Left ventricle myocardium inferior (tissue), 1 donor: ENCODE data around the gene ADAM33. TPM values are rescaled to one million over a fixed set of nuclear protein-coding genes. Genes with fewer than 3 reads are reported as not detected.

ENCODE experiments used
- DNase-seq: peaks from one replicate; pipeline ENCODE4 v3.0.0-alpha.2; 2020
- H3K27ac ChIP-seq: fragments of 200-600 bp; replicated peaks from 2 replicates; pipeline ENCODE4 v1.8.0; 2021
- H3K27me3 ChIP-seq: fragments of 200-600 bp; 2 replicates; pipeline ENCODE4 v1.8.0; 2021; ENCODE audit warnings: low read depth
- H3K36me3 ChIP-seq: fragments of 200-600 bp; 2 replicates; pipeline ENCODE4 v1.8.0; 2021
- H3K4me1 ChIP-seq: fragments of 200-600 bp; 2 replicates; pipeline ENCODE4 v1.8.0; 2021
- H3K4me3 ChIP-seq: fragments of 200-600 bp; 2 replicates; pipeline ENCODE4 v1.8.0; 2021; ENCODE audit warnings: mild to moderate bottlenecking, moderate library complexity
- H3K9me3 ChIP-seq: fragments of 200-600 bp; replicated peaks from 2 replicates; pipeline ENCODE4 v1.8.0; 2021
- CTCF ChIP-seq: fragments of 200-600 bp; IDR thresholded peaks from 2 replicates; pipeline ENCODE4 v1.8.0; 2021; ENCODE audit warnings: antibody characterized with exemption, mild to moderate bottlenecking, borderline replicate concordance
- intact Hi-C: fragments of 100-400 bp; cut with micrococcal nuclease; formaldehyde crosslinking; loops from one replicate; pipeline ENCODE4 v1.11.0; 2022
- total RNA-seq: library from RNA; stranded (reverse); fragmentation: NEBNext Ultra II Directional; extraction: Animal tissue kit (Norgen Biotek cat#: 25700); gene quantifications from one replicate; pipeline ENCODE4 v1.2.1, GENCODE V29; 2021
- donor health status: DM: no; HTN: yes; CAD: no; lungs with severe emphysema.

The ADAM33 gene
- total RNA-seq, 1 donor from 2014 or later, result 10.8 TPM

- peaks cover 24% of the 10 kb centered on the region for H3K4me1 ChIP-seq
- H3K4me3 ChIP-seq, result no peak overlapping the region
- H3K9me3 ChIP-seq, result no peaks in the 10 kb centered on the region
- H3K27ac ChIP-seq, result no peak overlapping the region
- H3K27me3 ChIP-seq, result no peaks in the 10 kb centered on the region
- intact Hi-C loops, result no loop called here
- H3K36me3 ChIP-seq, result no peaks in the 10 kb centered on the region
- DNase-seq, result no peak
- TF ChIP-seq CTCF, result no peak
Observed at GRCh38 chr20:3706774-3707507, 25.1 kb upstream of the ADAM33 start.

- intact Hi-C loops, result no loop called here
- Histone ChIP-seq H3K27me3 (no peaks in the 10 kb centered on the region), H3K36me3 (no peaks in the 10 kb centered on the region), H3K27ac (no peak overlapping the region), H3K9me3 (no peaks in the 10 kb centered on the region), H3K4me1 (peaks cover 22% of the 10 kb centered on the region), H3K4me3 (no peak overlapping the region)
- no peak for TF ChIP-seq CTCF
- no peak for DNase-seq
Observed at GRCh38 chr20:3705970-3706739, 24.3 kb upstream of the ADAM33 start.

GRCh38 chr20:3705491-3705969, 23.7 kb upstream of the ADAM33 start:
- no peak for TF ChIP-seq CTCF
- Histone ChIP-seq H3K4me3 (no peak overlapping the region), H3K36me3 (no peaks in the 10 kb centered on the region), H3K27me3 (no peaks in the 10 kb centered on the region), H3K4me1 (peaks cover 16% of the 10 kb centered on the region), H3K9me3 (no peaks in the 10 kb centered on the region), H3K27ac (no peak overlapping the region)
- intact Hi-C loops, result no loop called here
- DNase-seq, result no peak

- H3K27ac ChIP-seq, result no peak overlapping the region
- intact Hi-C loops, result no loop called here
- TF ChIP-seq CTCF, result no peak
- peaks cover 8% of the 10 kb centered on the region for H3K4me1 ChIP-seq
- DNase-seq, result no peak
- no peaks in the 10 kb centered on the region for H3K36me3 ChIP-seq
- H3K9me3 ChIP-seq, result no peaks in the 10 kb centered on the region
- H3K4me3 ChIP-seq, result no peak overlapping the region
- H3K27me3 ChIP-seq, result no peaks in the 10 kb centered on the region
Observed at GRCh38 chr20:3704087-3704486, 22.3 kb upstream of the ADAM33 start.

GRCh38 chr20:3702611-3703391, 21.0 kb upstream of the ADAM33 start:
- intact Hi-C loops, result no loop called here
- Histone ChIP-seq H3K4me1 (peaks cover 8% of the 10 kb centered on the region), H3K27me3 (no peaks in the 10 kb centered on the region), H3K36me3 (no peaks in the 10 kb centered on the region), H3K9me3 (no peaks in the 10 kb centered on the region), H3K4me3 (no peak overlapping the region), H3K27ac (no peak overlapping the region)
- no peak for DNase-seq
- TF ChIP-seq CTCF, result no peak
